Testis (tissue), 3 donors: ENCODE data around the gene TNN. TPM values are rescaled to one million over a fixed set of nuclear protein-coding genes. Genes with fewer than 3 reads are reported as not detected.

Source experiments
- DNase-seq: peaks from one replicate; pipeline ENCODE4 v3.0.0-alpha.2; 2019
- H3K27ac ChIP-seq, 2 donors: fragments of 200-600 bp; sonication (generic); one replicate each; pipeline ENCODE4 v1.5.1; 2019
- H3K27me3 ChIP-seq: fragments of 200-600 bp; sonication (generic); one replicate; pipeline ENCODE4 v1.5.1; 2019
- H3K36me3 ChIP-seq: fragments of 200-600 bp; sonication (generic); one replicate; pipeline ENCODE4 v1.5.1; 2017; ENCODE audit warnings: low read depth; ENCODE audit errors: missing control alignments
- H3K4me1 ChIP-seq: fragments of 200-600 bp; sonication (generic); one replicate; pipeline ENCODE4 v1.5.1; 2019
- H3K4me3 ChIP-seq, 2 donors: fragments of 200-600 bp; sonication (generic); one replicate each; pipeline ENCODE4 v1.5.1; 2017 to 2019
- H3K9me3 ChIP-seq: fragments of 200-600 bp; sonication (generic); one replicate; pipeline ENCODE4 v1.5.1; 2017
- POLR2A ChIP-seq: fragments of 450-650 bp; IDR thresholded peaks from one replicate; pipeline ENCODE4 v1.6.1; 2017; ENCODE audit warnings: antibody characterized with exemption, mild to moderate bottlenecking, moderate library complexity
- WGBS, 2 donors: methylation state at CpG; one replicate each; pipeline ENCODE4 v1.1.5; 2018; 5-methylcytosine and 5-hydroxymethylcytosine counted together
- intact Hi-C: fragments of 100-400 bp; cut with DNase I; formaldehyde crosslinking; loops from one replicate; pipeline ENCODE4 v1.15.1; 2023; ENCODE audit warnings: low total_unique reads
- polyA plus RNA-seq: library from polyadenylated mRNA; stranded (reverse); fragments of 350-450 nt; fragmentation: Illumina TruSeq; extraction: RNeasy Lipid Tissue Mini Kit (QIAGEN cat#74804); gene quantifications from one replicate; pipeline ENCODE4 v1.2.3, GENCODE V29; 2014; ENCODE audit warnings: low read depth, low replicate concordance; ENCODE audit not compliant: insufficient read depth
- total RNA-seq, 2 donors: library from RNA; depleted of rRNA; stranded (reverse); fragments of >200 nt; gene quantifications; one replicate each; pipeline ENCODE4 v1.2.3, GENCODE V29; 2016
- TF ChIP-seq, protein P1 (sequence below), 3 experiments: fragments of 450-650 bp in 2 of 3; fragments of 200-600 bp in 1 of 3; sonication (generic) in 1 of 3; IDR thresholded peaks; one replicate each; pipeline ENCODE4 v1.5.1; 2016 to 2019; ENCODE audit warnings: antibody characterized with exemption in 3 of 3, mild to moderate bottlenecking in 2 of 3, moderate library complexity in 1 of 3

The TNN gene
- total and polyA plus RNA-seq, 3 donors from 2014 or later, result 0.16 to 0.37 (median 0.22) TPM

GRCh38 chr1:175192111-175192629 is 124.5 kb downstream of the TNN start:
- 0 to 1% methylated on average over 17 of the region's 17 CpGs for WGBS, 2 donors
- Histone ChIP-seq H3K9me3 (no peaks in the 10 kb centered on the region), H3K27me3 (no peaks in the 10 kb centered on the region), H3K27ac (peak overlapping the region; percentile 85 to 87), H3K36me3 (no peaks in the 10 kb centered on the region), H3K4me3 (peak overlapping the region; percentile 66 to 68), H3K4me1 (peaks cover 5% of the 10 kb centered on the region)
- TF ChIP-seq, protein P1, sequence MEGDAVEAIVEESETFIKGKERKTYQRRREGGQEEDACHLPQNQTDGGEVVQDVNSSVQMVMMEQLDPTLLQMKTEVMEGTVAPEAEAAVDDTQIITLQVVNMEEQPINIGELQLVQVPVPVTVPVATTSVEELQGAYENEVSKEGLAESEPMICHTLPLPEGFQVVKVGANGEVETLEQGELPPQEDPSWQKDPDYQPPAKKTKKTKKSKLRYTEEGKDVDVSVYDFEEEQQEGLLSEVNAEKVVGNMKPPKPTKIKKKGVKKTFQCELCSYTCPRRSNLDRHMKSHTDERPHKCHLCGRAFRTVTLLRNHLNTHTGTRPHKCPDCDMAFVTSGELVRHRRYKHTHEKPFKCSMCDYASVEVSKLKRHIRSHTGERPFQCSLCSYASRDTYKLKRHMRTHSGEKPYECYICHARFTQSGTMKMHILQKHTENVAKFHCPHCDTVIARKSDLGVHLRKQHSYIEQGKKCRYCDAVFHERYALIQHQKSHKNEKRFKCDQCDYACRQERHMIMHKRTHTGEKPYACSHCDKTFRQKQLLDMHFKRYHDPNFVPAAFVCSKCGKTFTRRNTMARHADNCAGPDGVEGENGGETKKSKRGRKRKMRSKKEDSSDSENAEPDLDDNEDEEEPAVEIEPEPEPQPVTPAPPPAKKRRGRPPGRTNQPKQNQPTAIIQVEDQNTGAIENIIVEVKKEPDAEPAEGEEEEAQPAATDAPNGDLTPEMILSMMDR (IDR thresholded peaks at IDR 0.05), result no peak
- no peak for TF ChIP-seq POLR2A
- intact Hi-C loops, result no loop called here
- DNase-seq, result peak; percentile 60

- peak; percentile 69 for DNase-seq
- peak within 1 kb of the TSS; percentile 85 to 87 for H3K27ac ChIP-seq
- WGBS, 2 donors, result 4 to 5% methylated on average over 32 to 46 of the region's 62 CpGs
- no peaks in the 10 kb centered on the region for H3K27me3 ChIP-seq
- H3K36me3 ChIP-seq, result no peaks in the 10 kb centered on the region
- peaks cover 5% of the 10 kb centered on the region for H3K4me1 ChIP-seq
- peak within 1 kb of the TSS; percentile 66 to 68 for H3K4me3 ChIP-seq
- TF ChIP-seq POLR2A, result no peak
- TF ChIP-seq, protein P1 (IDR thresholded peaks at IDR 0.05), result no peak
- no peaks in the 10 kb centered on the region for H3K9me3 ChIP-seq
- intact Hi-C loops, result no loop called here
Measured at GRCh38 chr1:175192630-175193526, 125.2 kb downstream of the TNN start, which contains the start of gene KIAA0040. Gene KIAA0040, minus strand, starts transcription at chr1:175192776. Its CDS starts 31,763 bp downstream, at chr1:175161013.

GRCh38 chr1:175193527-175193910 is 125.9 kb downstream of the TNN start:
- peak overlapping the region in 1 of 2 donors; percentile 87 for H3K27ac ChIP-seq
- intact Hi-C loops, result no loop called here
- H3K4me1 ChIP-seq, result peaks cover 5% of the 10 kb centered on the region
- no peaks in the 10 kb centered on the region for H3K9me3 ChIP-seq
- H3K4me3 ChIP-seq, result peak overlapping the region in 1 of 2 donors; percentile 66
- H3K36me3 ChIP-seq, result no peaks in the 10 kb centered on the region
- 50 to 53% methylated on average over 4 of the region's 4 CpGs for WGBS, 2 donors
- TF ChIP-seq, protein P1 (IDR thresholded peaks at IDR 0.05), result no peak
- TF ChIP-seq POLR2A, result no peak
- no peaks in the 10 kb centered on the region for H3K27me3 ChIP-seq
- no peak for DNase-seq

GRCh38 chr1:175195281-175195680 is 127.6 kb downstream of the TNN start:
- 0% methylated on average over 1 of the region's 1 CpG for WGBS, 2 donors
- DNase-seq, result no peak
- no peak overlapping the region for H3K27ac ChIP-seq
- no peaks in the 10 kb centered on the region for H3K27me3 ChIP-seq
- intact Hi-C loops, result no loop called here
- H3K4me3 ChIP-seq, result no peak overlapping the region
- TF ChIP-seq, protein P1 (IDR thresholded peaks at IDR 0.05), result no peak
- TF ChIP-seq POLR2A, result no peak
- peaks cover 5% of the 10 kb centered on the region for H3K4me1 ChIP-seq
- no peaks in the 10 kb centered on the region for H3K36me3 ChIP-seq
- no peaks in the 10 kb centered on the region for H3K9me3 ChIP-seq
